CD4-positive, alpha-beta T cell treated with Interleukin-1 beta for 1 hour (primary cell): ENCODE measurements around the gene MACO1.
A peak's percentile ranks its signal among the peaks of the same experiment; 100 is the strongest.

ENCODE experiments used
- DNase-seq, 2 donors: peaks; one replicate each; pipeline ENCODE4 v3.0.0-alpha.2; 2020 to 2022

The MACO1 gene

GRCh38 chr1:25544243-25544764, 113.6 kb downstream of the MACO1 start:
- DNase-seq = no peak

DNA sequence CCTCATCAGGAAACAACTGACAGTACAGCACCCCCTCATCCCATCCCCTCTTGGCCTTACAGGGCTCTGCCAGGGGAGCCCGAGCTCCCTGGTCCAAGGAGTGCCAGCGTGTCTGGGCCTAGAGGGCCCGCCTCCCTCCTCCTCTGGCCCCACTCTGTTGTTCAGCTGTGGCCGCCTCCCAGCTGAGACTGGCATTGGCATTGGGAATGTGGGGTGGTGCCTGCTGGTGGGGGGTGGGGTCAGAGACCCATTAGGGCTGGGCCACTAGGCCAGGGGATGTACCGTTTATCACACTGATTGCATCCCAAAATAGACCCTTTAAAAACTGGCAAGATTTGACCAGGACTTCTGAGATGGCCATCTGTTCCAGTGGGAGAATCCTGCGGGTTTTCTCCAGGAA, 114.1 kb downstream of the MACO1 start:
- DNase-seq = no peak

GRCh38 chr1:25545767-25546166, 115.1 kb downstream of the MACO1 start:
- no peak for DNase-seq

- no peak for DNase-seq
Observed at GRCh38 chr1:25546193-25546592, 115.5 kb downstream of the MACO1 start.

GRCh38 chr1:25548601-25549000, 117.9 kb downstream of the MACO1 start:
- no peak for DNase-seq

DNA sequence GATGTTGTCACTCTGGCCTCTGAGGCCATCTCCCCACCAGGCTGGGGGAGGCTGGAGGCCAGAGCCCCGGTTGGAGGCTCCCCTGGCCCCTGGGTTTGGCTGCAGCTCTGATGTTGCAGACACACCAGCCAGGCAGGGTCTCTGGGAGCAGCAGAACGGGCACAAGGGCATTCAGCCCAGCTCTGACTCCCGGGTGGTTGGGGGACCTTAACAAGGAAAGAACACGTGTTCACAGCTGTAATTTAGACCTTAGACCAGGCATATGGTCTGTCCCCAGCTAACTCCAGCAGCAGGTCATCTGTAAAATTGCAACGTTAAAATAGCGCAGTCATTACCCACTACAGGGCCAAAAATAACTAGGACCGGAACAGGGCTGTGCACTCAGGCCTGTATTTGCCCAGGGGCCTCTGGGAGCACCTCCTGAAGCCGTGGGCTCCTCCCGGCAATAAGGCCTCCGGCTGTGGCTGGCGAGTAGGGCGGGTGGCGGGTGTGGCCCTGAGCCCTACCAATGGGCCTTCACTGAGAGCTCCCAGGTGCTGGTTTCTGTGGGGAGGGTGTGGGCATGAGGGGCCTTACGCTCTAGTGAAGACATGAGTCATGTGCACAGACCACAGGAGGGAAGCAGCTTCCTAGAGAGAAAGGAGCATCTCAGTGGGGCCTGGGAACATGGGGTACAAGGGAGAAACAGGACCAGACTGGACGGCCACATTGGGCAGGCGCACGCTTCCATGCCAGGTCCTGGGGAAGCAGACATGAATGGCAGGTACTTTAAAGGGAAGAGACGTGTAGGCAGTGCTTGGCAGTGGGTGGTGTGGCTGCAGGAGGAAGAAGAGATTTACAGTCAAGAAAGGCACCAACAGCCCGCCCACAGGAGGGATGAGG, 118.8 kb downstream of the MACO1 start:
- DNase-seq = peak; percentile 71 to 72
